CD4-positive, alpha-beta T cell treated with Interleukin-15 for 1 hour (primary cell): Measurements from ENCODE around the gene MILR1.
A peak's percentile ranks its signal among the peaks of the same experiment; 100 is the strongest.
"Not testable (repeated sequence)": the region's sequence is repeated elsewhere in the genome, so short reads cannot be mapped to it uniquely, and the experiment has no call there.

Experiments
- DNase-seq: peaks from one replicate; pipeline ENCODE4 v3.0.0-alpha.2; 2020

The MILR1 gene

GRCh38 chr17:64448665-64449512, at the start of gene MILR1:
Gene MILR1, plus strand, starts transcription at chr17:64449115. Its CDS starts 54 bp downstream, at chr17:64449169.
- peak; percentile 60 for DNase-seq

- DNase-seq = no peak
These were observed 49.2 kb upstream of the MILR1 start for GRCh38 chr17:64399767-64400156.

- no peak for DNase-seq
These were observed 48.3 kb upstream of the MILR1 start for GRCh38 chr17:64400642-64401041.

- no peak for DNase-seq
These were observed 47.6 kb upstream of the MILR1 start for GRCh38 chr17:64401244-64401860.

GRCh38 chr17:64401941-64402340, 47.0 kb upstream of the MILR1 start:
- no peak for DNase-seq

GRCh38 chr17:64402469-64402868, 46.4 kb upstream of the MILR1 start:
- no peak for DNase-seq

- no peak for DNase-seq
These were observed 44.9 kb upstream of the MILR1 start for GRCh38 chr17:64403881-64404460.

GRCh38 chr17:64406321-64407200, 42.4 kb upstream of the MILR1 start:
- DNase-seq = peak; percentile 63

GRCh38 chr17:64410750-64411490, 38.0 kb upstream of the MILR1 start:
- no peak for DNase-seq

- DNase-seq = peak; percentile 62
These were observed 36.7 kb upstream of the MILR1 start for GRCh38 chr17:64411999-64412771.

- DNase-seq = no peak
These were observed 36.0 kb upstream of the MILR1 start for GRCh38 chr17:64412944-64413381.

GRCh38 chr17:64413513-64413912, 35.4 kb upstream of the MILR1 start:
- DNase-seq = no peak

- no peak for DNase-seq
These were observed 30.2 kb upstream of the MILR1 start for GRCh38 chr17:64418506-64419339.

GRCh38 chr17:64420143-64420670, 28.7 kb upstream of the MILR1 start:
- DNase-seq = peak; percentile 47

- DNase-seq = not testable (repeated sequence)
These were observed 26.8 kb upstream of the MILR1 start for GRCh38 chr17:64422121-64422520.

GRCh38 chr17:64423881-64424280, 25.0 kb upstream of the MILR1 start:
- no peak for DNase-seq

GRCh38 chr17:64424324-64424849, 24.5 kb upstream of the MILR1 start:
- DNase-seq = no peak

- no peak for DNase-seq
These were observed 23.7 kb upstream of the MILR1 start for GRCh38 chr17:64425191-64425590.

- DNase-seq = no peak
These were observed 22.3 kb upstream of the MILR1 start for GRCh38 chr17:64426596-64426995.

GRCh38 chr17:64428406-64428805, 20.5 kb upstream of the MILR1 start:
- no peak for DNase-seq
